Activated CD8-positive, alpha-beta T cell treated with anti-CD3 and anti-CD28 coated beads for 36 hours (primary cell): ENCODE data around the gene CYTH3. TPM values are rescaled to one million over a fixed set of nuclear protein-coding genes. Genes with fewer than 3 reads are reported as not detected.

Source experiments
- ATAC-seq: fragments of 200-7000 bp; cut with Tn5 transposase; one replicate; pipeline ENCODE4 v1.10.0; 2021; ENCODE audit warnings: mild to moderate bottlenecking, moderate library complexity
- CTCF ChIA-PET: fragments of 350-600 bp; sonication (Branson Sonifier 250); formaldehyde crosslinking; loops from one replicate; lab custom pipeline; 2021; ENCODE audit warnings: antibody characterized with exemption; lab: Charles Lee
- POLR2A ChIA-PET: fragments of 350-600 bp; sonication (Branson Sonifier 250); formaldehyde crosslinking; loops from one replicate; lab custom pipeline; 2021; ENCODE audit warnings: antibody characterized with exemption; lab: Charles Lee
- DNase-seq: peaks from one replicate; pipeline ENCODE4 v3.0.0-alpha.2; 2020
- H3K27ac Mint-ChIP-seq: one replicate; pipeline ENCODE4 v1.8.0; 2021; ENCODE audit warnings: mild to moderate bottlenecking, mixed read lengths
- H3K27me3 Mint-ChIP-seq: one replicate; pipeline ENCODE4 v1.8.0; 2021; ENCODE audit warnings: mixed read lengths
- H3K36me3 Mint-ChIP-seq: one replicate; pipeline ENCODE4 v1.8.0; 2021; ENCODE audit warnings: low read depth, mixed read lengths
- H3K4me1 Mint-ChIP-seq: one replicate; pipeline ENCODE4 v1.8.0; 2021; ENCODE audit warnings: low read depth, mixed read lengths
- H3K4me3 Mint-ChIP-seq: one replicate; pipeline ENCODE4 v1.8.0; 2021; ENCODE audit warnings: mild to moderate bottlenecking, moderate library complexity, mixed read lengths
- H3K9me3 Mint-ChIP-seq: one replicate; pipeline ENCODE4 v1.8.0; 2021; ENCODE audit warnings: mixed read lengths
- intact Hi-C: fragments of 100-400 bp; cut with micrococcal nuclease; formaldehyde crosslinking; loops from one replicate; pipeline ENCODE4 v1.10.0; 2022
- total RNA-seq, 2 experiments: library from RNA; stranded (reverse); gene quantifications; one replicate each; pipeline ENCODE4 v1.2.3, GENCODE V29; 2021
- TF ChIP-seq, protein P1 (sequence below): fragments of 200-600 bp; IDR thresholded peaks from one replicate; pipeline ENCODE4 v1.8.0; 2022; ENCODE audit warnings: antibody characterized with exemption, mild to moderate bottlenecking

CYTH3 gene
- total RNA-seq, 2 experiments from 2014 or later: 0.92 to 2.3 TPM

DNA sequence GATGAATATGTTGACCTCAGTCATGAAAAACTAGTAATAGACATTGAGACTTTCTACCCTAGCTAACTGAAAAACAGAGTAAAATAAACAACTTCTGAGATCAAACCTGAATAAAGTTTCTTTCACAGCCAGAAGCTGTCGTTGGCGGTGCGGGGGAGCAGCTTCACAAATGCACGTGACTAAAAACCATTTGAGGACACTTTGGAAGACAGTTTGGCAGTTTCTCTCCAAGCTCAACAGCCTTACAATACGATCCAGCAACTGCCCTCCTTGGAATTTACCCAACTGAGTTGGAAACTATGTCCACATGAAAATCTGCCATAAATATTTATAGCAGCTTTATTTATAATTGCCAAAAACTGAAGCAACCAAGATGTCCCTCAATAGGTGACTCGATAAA, 63.1 kb downstream of the CYTH3 start:
- H3K27ac Mint-ChIP-seq: no peak overlapping the region
- no peak for ATAC-seq
- POLR2A ChIA-PET: no interaction called here

DNA sequence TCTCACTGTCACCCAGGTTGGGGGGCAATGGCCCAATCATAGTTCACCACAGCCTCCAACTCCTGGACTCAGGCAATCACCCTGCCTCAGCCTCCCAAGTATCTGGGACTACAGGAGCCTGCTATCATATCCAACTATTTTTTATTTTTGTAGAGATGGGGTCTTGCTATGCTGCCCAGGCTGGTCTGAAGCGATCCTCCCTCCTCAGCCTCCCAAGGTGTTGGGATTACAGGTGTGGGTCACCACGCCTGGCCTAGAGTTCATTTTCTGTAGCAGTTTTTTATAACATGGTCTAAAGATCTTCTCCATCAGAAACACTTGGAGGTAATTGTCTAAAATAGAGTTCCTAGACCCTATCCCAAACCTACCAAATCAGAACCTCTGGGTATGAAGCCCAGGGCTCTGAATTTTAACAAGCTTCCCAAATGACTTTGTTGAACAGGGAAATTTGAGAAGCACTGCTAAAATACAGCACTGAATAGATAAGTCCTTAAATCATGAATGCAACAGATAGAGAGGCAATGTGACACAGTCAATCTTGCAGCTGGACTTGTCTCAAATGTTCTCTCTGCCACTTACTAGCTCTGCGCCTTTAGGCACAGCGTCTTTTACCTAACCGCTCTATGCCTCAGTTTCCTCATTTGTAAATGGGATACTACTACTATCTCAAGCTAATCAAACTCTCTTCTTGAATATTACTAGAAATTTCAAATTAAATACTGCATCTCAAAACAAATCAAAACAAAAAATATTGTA, 63.7 kb downstream of the CYTH3 start:
- H3K27me3 Mint-ChIP-seq: peaks cover 5% of the 10 kb centered on the region
- ATAC-seq (no peak), DNase-seq (no peak)
- no peaks in the 10 kb centered on the region for H3K4me1 Mint-ChIP-seq
- ChIA-PET POLR2A (no interaction called here), CTCF (interaction anchor here (0.9 to 1.3 kb wide), 2 partner anchors 9 to 115 kb away, joined by 3 read pairs; no protein-coding TSS in a partner anchor)
- TF ChIP-seq, protein P1, sequence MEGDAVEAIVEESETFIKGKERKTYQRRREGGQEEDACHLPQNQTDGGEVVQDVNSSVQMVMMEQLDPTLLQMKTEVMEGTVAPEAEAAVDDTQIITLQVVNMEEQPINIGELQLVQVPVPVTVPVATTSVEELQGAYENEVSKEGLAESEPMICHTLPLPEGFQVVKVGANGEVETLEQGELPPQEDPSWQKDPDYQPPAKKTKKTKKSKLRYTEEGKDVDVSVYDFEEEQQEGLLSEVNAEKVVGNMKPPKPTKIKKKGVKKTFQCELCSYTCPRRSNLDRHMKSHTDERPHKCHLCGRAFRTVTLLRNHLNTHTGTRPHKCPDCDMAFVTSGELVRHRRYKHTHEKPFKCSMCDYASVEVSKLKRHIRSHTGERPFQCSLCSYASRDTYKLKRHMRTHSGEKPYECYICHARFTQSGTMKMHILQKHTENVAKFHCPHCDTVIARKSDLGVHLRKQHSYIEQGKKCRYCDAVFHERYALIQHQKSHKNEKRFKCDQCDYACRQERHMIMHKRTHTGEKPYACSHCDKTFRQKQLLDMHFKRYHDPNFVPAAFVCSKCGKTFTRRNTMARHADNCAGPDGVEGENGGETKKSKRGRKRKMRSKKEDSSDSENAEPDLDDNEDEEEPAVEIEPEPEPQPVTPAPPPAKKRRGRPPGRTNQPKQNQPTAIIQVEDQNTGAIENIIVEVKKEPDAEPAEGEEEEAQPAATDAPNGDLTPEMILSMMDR: no peak
- intact Hi-C loops: no loop called here
- no peaks in the 10 kb centered on the region for H3K9me3 Mint-ChIP-seq
- no peak overlapping the region for H3K27ac Mint-ChIP-seq
- no peak overlapping the region for H3K4me3 Mint-ChIP-seq
- H3K36me3 Mint-ChIP-seq: no peaks in the 10 kb centered on the region

More for the DNA sequence above, 63.1 kb downstream of the CYTH3 start:
- Mint-ChIP-seq H3K36me3 (no peaks in the 10 kb centered on the region), H3K4me1 (no peaks in the 10 kb centered on the region), H3K27me3 (peaks cover 5% of the 10 kb centered on the region), H3K9me3 (no peaks in the 10 kb centered on the region), H3K4me3 (no peak overlapping the region)
- CTCF ChIA-PET: interaction anchor here (0.9 to 1.3 kb wide), 2 partner anchors 9 to 114 kb away, joined by 3 read pairs; no protein-coding TSS in a partner anchor
- DNase-seq: no peak
- TF ChIP-seq, protein P1: no peak
- intact Hi-C loops: no loop called here

DNA sequence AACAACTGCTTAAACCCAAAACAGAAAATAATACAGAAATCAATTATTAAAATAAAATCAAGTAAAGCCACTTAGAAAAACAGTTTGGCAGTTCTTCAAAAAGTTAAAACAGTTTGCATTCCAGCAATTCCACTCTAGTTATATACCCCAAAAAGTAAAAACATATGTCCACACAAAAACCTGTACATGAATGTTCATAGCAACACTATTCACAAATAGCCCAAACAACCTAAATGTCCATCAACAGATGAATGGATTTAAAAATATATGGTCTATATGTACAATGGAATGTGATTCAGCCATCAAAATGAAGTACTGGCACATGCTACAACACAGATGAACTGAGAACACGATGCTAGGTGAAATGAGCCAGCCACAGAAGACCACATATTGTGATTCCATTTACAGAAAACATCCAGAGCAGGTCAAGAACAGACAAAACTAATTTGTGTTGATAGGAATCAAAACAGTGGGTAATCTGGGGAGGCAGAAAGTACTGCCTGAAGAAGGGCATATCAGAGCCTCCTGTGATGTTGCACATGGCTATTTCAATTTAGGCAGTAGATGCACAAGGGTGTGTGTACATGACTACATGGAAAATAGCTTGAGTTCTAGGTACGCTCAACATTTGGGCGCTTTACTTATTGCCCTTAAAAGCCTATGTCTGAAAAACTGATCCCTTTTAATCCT, 66.3 kb downstream of the CYTH3 start:
- H3K4me3 Mint-ChIP-seq: no peak overlapping the region
- intact Hi-C loops: no loop called here
- ATAC-seq (no peak), DNase-seq (no peak)
- no peaks in the 10 kb centered on the region for H3K36me3 Mint-ChIP-seq
- no peak overlapping the region for H3K27ac Mint-ChIP-seq
- H3K9me3 Mint-ChIP-seq: no peaks in the 10 kb centered on the region
- TF ChIP-seq, protein P1: no peak
- no peaks in the 10 kb centered on the region for H3K4me1 Mint-ChIP-seq
- CTCF ChIA-PET: no interaction called here
- peaks cover 2% of the 10 kb centered on the region for H3K27me3 Mint-ChIP-seq
- POLR2A ChIA-PET: interaction anchor here (0.5 kb wide), 1 partner anchor 407 kb away, joined by 3 read pairs; no protein-coding TSS in a partner anchor

DNA sequence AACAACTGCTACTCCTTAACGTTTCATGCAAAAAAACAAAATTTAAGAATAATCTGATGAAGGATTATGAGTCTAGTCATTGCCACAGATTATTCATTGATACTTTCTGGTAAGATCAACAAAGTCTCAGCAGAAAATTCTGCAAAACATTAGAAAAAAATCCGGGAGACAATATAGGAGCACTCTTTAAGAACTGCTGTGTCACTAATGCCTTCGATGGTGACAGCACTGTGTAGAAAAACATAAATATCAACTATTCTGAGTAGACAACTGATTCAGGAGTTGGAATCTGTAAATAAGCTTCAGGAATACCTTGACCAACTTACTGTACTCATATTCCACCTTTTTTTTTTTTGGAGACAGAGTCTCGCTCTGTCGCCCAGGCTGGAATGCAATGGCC, 69.0 kb downstream of the CYTH3 start:
- no peaks in the 10 kb centered on the region for H3K36me3 Mint-ChIP-seq
- ATAC-seq: no peak
- H3K27me3 Mint-ChIP-seq: no peaks in the 10 kb centered on the region
- H3K4me3 Mint-ChIP-seq: no peak overlapping the region
- intact Hi-C loops: no loop called here
- no peak overlapping the region for H3K27ac Mint-ChIP-seq
- H3K4me1 Mint-ChIP-seq: no peaks in the 10 kb centered on the region
- ChIA-PET POLR2A (no interaction called here), CTCF (no interaction called here)
- DNase-seq: no peak
- no peaks in the 10 kb centered on the region for H3K9me3 Mint-ChIP-seq
- TF ChIP-seq, protein P1: no peak

DNA sequence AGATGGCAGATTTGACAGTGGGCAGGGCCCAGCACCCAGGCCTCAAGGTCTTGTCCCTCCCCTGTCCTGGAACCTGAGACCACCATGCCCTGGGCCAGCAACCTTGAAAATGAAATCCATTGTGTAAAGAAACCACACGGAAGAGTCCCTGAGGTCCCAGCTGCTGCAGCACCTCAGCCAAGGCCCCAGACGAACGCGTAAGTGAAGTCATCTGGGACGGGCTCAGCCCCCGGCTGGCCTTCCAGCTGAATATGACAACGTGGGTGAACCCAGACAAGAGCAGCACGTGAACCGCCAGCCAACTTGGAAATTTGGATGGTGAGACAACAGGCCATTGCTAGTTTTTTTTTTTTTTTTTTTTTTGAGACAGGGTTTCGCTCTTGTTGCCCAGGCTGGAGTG, 70.3 kb downstream of the CYTH3 start:
- Mint-ChIP-seq H3K4me3 (no peak overlapping the region), H3K36me3 (no peaks in the 10 kb centered on the region), H3K27ac (no peak overlapping the region), H3K27me3 (no peaks in the 10 kb centered on the region), H3K4me1 (no peaks in the 10 kb centered on the region), H3K9me3 (no peaks in the 10 kb centered on the region)
- ATAC-seq (no peak), DNase-seq (no peak)
- TF ChIP-seq, protein P1: no peak
- intact Hi-C loops: no loop called here
- CTCF ChIA-PET: no interaction called here
- POLR2A ChIA-PET: interaction anchor here (0.7 kb wide), 1 partner anchor 10 kb away, joined by 3 read pairs; no protein-coding TSS in a partner anchor
